Stomach smooth muscle (tissue), 2 donors: ENCODE measurements around the gene KRTAP5-8.
"Not testable (repeated sequence)": the region's sequence is repeated elsewhere in the genome, so short reads cannot be mapped to it uniquely, and the experiment has no call there.

Experiments used
- H3K27ac ChIP-seq: one replicate; pipeline ENCODE4 v1.7.0; 2013; ENCODE audit warnings: mild to moderate bottlenecking, low read length, inconsistent platforms
- H3K27me3 ChIP-seq, 2 donors: one replicate each; pipeline ENCODE4 v1.7.0; 2013; ENCODE audit warnings: low read length in 2 of 2; ENCODE audit not compliant: insufficient read depth in 2 of 2, control insufficient read depth in 1 of 2
- H3K36me3 ChIP-seq, 2 donors: one replicate each; pipeline ENCODE4 v1.7.0; 2013; ENCODE audit warnings: low read length in 2 of 2; ENCODE audit not compliant: control insufficient read depth in 2 of 2, insufficient read depth in 2 of 2
- H3K4me1 ChIP-seq: one replicate; pipeline ENCODE4 v1.7.0; 2013; ENCODE audit warnings: low read length; ENCODE audit not compliant: control insufficient read depth, insufficient read depth
- H3K4me3 ChIP-seq, 2 donors: one replicate each; pipeline ENCODE4 v1.7.0; 2013; ENCODE audit warnings: low read length in 2 of 2
- H3K9ac ChIP-seq, 2 donors: one replicate each; pipeline ENCODE4 v1.7.0; 2013; ENCODE audit warnings: low read length in 2 of 2, mild to moderate bottlenecking in 1 of 2
- H3K9me3 ChIP-seq, 2 donors: one replicate each; pipeline ENCODE4 v1.7.0; 2013; ENCODE audit warnings: low read length in 2 of 2; ENCODE audit not compliant: control insufficient read depth in 2 of 2
- donor health status: healthy.
- donor health status: Pancreatic carcinoma.

Gene KRTAP5-8

GRCh38 chr11:71535825-71536224, 2.0 kb upstream of the KRTAP5-8 start:
- H3K27me3 ChIP-seq: no peaks in the 10 kb centered on the region
- no peak overlapping the region for H3K27ac ChIP-seq
- H3K4me3 ChIP-seq: no peak overlapping the region
- H3K9ac ChIP-seq: no peak overlapping the region
- no peaks in the 10 kb centered on the region for H3K36me3 ChIP-seq
- H3K4me1 ChIP-seq: no peaks in the 10 kb centered on the region
- no peaks in the 10 kb centered on the region for H3K9me3 ChIP-seq

- H3K9me3 ChIP-seq: no peaks in the 10 kb centered on the region
- no peaks in the 10 kb centered on the region for H3K36me3 ChIP-seq
- H3K4me3 ChIP-seq: no peak overlapping the region
- no peak overlapping the region for H3K9ac ChIP-seq
- H3K27me3 ChIP-seq: no peaks in the 10 kb centered on the region
- H3K4me1 ChIP-seq: no peaks in the 10 kb centered on the region
- H3K27ac ChIP-seq: no peak overlapping the region
These were observed 288 bp upstream of the KRTAP5-8 start for GRCh38 chr11:71537537-71537936.

GRCh38 chr11:71538666-71538990, 803 bp downstream of the KRTAP5-8 start:
- no peak overlapping the region for H3K27ac ChIP-seq

GRCh38 chr11:71539017-71539416, 1.2 kb downstream of the KRTAP5-8 start:
- Histone ChIP-seq H3K4me3 (no peak overlapping the region), H3K9ac (no peak overlapping the region), H3K36me3 (no peaks in the 10 kb centered on the region), H3K27me3 (no peaks in the 10 kb centered on the region), H3K27ac (no peak overlapping the region), H3K4me1 (no peaks in the 10 kb centered on the region), H3K9me3 (no peaks in the 10 kb centered on the region)

More at GRCh38 chr11:71538666-71538990, 803 bp downstream of the KRTAP5-8 start:
- no peaks in the 10 kb centered on the region for H3K9me3 ChIP-seq
- no peaks in the 10 kb centered on the region for H3K4me1 ChIP-seq
- H3K27me3 ChIP-seq: no peaks in the 10 kb centered on the region
- no peaks in the 10 kb centered on the region for H3K36me3 ChIP-seq
- no peak overlapping the region for H3K9ac ChIP-seq
- no peak overlapping the region for H3K4me3 ChIP-seq

- not testable (repeated sequence) for H3K27me3 ChIP-seq, H3K36me3 ChIP-seq, H3K4me3 ChIP-seq, H3K9me3 ChIP-seq, H3K27ac ChIP-seq, H3K4me1 ChIP-seq, H3K9ac ChIP-seq
These were observed 2.1 kb downstream of the KRTAP5-8 start for GRCh38 chr11:71539971-71540370.

GRCh38 chr11:71540521-71541304, 2.9 kb downstream of the KRTAP5-8 start:
- not testable (repeated sequence) for H3K27ac ChIP-seq, H3K9ac ChIP-seq, H3K36me3 ChIP-seq, H3K4me3 ChIP-seq, H3K9me3 ChIP-seq, H3K27me3 ChIP-seq, H3K4me1 ChIP-seq

- H3K27ac ChIP-seq: no peak overlapping the region
- H3K9me3 ChIP-seq: no peaks in the 10 kb centered on the region
- no peak overlapping the region for H3K9ac ChIP-seq
- peaks cover 3 to 7% of the 10 kb centered on the region in 2 donors for H3K27me3 ChIP-seq
- H3K4me1 ChIP-seq: no peaks in the 10 kb centered on the region
- H3K4me3 ChIP-seq: no peak overlapping the region
- no peaks in the 10 kb centered on the region for H3K36me3 ChIP-seq
These were observed 4.6 kb downstream of the KRTAP5-8 start for GRCh38 chr11:71542382-71542781.

- no peaks in the 10 kb centered on the region for H3K4me1 ChIP-seq
- H3K4me3 ChIP-seq: no peak overlapping the region
- H3K27ac ChIP-seq: no peak overlapping the region
- no peak overlapping the region for H3K9ac ChIP-seq
- H3K27me3 ChIP-seq: peaks cover 7 to 12% of the 10 kb centered on the region in 2 donors
- H3K9me3 ChIP-seq: no peaks in the 10 kb centered on the region
- no peaks in the 10 kb centered on the region for H3K36me3 ChIP-seq
These were observed 5.3 kb downstream of the KRTAP5-8 start for GRCh38 chr11:71542879-71543777.

- Histone ChIP-seq H3K4me1 (no peaks in the 10 kb centered on the region), H3K9me3 (no peaks in the 10 kb centered on the region), H3K36me3 (no peaks in the 10 kb centered on the region), H3K27ac (no peak overlapping the region), H3K9ac (no peak overlapping the region), H3K27me3 (peaks cover 11 to 13% of the 10 kb centered on the region in 2 donors), H3K4me3 (no peak overlapping the region)
These were observed 6.0 kb downstream of the KRTAP5-8 start for GRCh38 chr11:71543866-71544265.

GRCh38 chr11:71544525-71545214, 6.8 kb downstream of the KRTAP5-8 start:
- Histone ChIP-seq H3K27ac (no peak overlapping the region), H3K9ac (no peak overlapping the region), H3K4me1 (no peaks in the 10 kb centered on the region), H3K27me3 (peaks cover 11 to 14% of the 10 kb centered on the region in 2 donors), H3K4me3 (no peak overlapping the region), H3K36me3 (no peaks in the 10 kb centered on the region), H3K9me3 (no peaks in the 10 kb centered on the region)
